SH-SY5Y (cell line): ENCODE measurements around the gene INTS3.

Experiments
- GATA2 ChIP-seq: IDR thresholded peaks from 2 replicates; pipeline ENCODE4 v1.6.1; 2011; ENCODE audit warnings: mild to moderate bottlenecking, low read depth, low read length
- GATA3 ChIP-seq: IDR thresholded peaks from 2 replicates; pipeline ENCODE4 v1.6.1; 2011; ENCODE audit warnings: low read depth, mild to moderate bottlenecking, low read length, moderate library complexity

DNA sequence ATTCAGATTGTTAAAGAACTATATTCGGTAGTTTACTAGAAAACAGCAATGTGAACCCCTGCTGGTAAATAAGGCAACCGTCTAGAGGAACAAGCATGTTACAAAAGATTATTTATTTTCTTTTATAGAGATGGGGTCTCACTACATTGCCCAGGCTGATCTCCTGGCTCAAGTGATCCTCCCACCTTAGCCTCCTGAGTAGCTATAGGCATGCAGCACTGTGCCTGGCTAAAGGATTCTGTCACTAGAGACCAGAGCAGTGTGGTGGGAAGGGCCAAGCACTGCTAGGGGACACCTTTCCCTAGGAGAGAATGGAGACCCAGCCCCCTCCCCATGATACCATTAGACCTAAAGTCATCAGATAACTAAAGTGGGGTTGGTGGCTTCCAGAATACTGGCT is 76.3 kb downstream of the INTS3 start:
- no peak for TF ChIP-seq GATA2
- TF ChIP-seq GATA3 = no peak
